DMS153 (cell line): ENCODE data around the gene GPATCH8.

ENCODE experiments used
- DNase-seq: peaks from one replicate; lab custom pipeline; 2025; lab: John Stamatoyannopoulos, UW

GPATCH8 gene

DNA sequence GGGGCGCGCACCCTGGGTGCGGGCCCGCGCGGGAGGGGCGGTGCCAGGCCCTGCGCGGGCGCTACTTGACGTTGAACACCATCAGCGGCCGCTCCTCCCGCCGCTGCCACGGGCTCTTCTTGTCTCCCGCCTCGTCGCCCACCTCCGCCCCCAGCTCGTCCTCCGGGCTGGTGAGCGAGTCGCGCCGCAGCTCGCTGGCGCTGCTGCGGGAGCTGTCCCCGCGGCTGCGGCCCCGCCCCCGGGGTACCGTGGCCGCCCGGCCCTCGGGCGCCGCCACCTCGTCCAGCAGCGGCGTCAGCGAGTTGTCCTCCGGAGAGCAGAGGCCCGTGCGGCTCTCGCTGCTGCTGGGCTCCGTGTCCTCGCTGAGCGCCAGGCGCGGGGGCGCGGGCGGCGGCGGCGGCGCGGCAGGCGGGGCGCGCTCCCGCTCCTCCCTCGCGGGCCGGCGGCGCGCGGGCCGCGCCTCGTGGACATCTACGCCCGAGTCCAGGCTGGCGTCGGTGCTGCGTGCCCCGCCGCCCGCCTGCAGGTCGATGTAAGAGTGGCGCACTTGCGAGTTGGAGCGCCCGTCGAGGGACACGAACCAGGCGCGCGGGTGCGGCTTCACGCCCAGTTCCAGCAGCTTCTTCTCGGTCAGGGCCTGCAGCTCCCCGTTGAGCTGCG, 149.4 kb downstream of the GPATCH8 start:
- no peak for DNase-seq

DNA sequence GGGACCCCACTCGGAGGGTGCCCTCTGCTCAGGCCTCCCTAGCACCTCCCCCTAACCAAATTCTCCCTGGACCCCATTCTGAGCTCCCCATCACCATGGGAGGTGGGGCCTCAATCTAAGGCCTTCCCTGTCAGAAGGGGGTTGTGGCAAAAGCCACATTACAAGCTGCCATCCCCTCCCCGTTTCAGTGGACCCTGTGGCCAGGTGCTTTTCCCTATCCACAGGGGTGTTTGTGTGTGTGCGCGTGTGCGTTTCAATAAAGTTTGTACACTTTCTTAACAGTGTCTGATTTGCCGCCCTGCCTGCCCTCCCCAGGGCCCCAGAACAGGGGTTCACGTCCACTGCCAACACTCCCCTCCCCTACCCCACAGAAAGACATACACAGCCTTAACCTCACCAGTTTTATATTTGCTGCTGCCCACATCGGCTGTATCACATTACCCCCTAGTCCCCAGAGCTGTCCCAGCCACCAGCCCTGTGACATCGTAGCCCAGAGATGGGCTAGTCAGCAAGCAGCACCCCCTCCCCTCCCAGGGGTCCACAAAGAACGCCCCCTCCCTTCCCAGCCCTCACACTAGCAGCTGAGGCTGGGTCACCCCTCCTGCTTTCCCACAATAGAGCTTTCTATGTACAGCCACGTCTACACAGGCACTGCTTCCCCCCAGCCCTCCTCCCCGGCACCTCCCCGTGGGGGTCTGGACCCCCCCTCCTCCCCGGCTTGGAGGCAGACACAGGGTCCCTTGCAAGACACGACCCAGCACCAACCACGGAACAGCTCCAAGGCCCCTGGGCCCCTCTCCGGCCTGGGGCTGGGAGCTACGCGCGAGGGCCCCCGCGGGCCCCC, 150.2 kb downstream of the GPATCH8 start:
- no peak for DNase-seq

DNA sequence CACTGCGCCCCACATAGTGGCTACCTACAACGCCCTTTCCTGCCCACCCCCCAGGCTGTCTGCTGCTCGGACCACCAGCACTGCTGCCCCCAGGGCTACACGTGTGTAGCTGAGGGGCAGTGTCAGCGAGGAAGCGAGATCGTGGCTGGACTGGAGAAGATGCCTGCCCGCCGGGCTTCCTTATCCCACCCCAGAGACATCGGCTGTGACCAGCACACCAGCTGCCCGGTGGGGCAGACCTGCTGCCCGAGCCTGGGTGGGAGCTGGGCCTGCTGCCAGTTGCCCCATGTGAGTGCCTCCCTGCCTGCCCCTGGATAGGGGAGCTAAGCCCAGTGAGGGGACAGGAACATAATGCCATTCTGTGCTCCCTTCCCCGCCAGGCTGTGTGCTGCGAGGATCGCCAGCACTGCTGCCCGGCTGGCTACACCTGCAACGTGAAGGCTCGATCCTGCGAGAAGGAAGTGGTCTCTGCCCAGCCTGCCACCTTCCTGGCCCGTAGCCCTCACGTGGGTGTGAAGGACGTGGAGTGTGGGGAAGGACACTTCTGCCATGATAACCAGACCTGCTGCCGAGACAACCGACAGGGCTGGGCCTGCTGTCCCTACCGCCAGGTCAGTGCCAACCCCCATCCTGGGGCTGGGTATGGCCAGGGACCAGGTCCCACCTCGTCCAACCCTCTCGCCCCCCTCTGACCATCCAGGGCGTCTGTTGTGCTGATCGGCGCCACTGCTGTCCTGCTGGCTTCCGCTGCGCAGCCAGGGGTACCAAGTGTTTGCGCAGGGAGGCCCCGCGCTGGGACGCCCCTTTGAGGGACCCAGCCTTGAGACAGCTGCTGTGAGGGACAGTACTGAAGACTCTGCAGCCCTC, 151.0 kb downstream of the GPATCH8 start:
- DNase-seq = no peak

DNA sequence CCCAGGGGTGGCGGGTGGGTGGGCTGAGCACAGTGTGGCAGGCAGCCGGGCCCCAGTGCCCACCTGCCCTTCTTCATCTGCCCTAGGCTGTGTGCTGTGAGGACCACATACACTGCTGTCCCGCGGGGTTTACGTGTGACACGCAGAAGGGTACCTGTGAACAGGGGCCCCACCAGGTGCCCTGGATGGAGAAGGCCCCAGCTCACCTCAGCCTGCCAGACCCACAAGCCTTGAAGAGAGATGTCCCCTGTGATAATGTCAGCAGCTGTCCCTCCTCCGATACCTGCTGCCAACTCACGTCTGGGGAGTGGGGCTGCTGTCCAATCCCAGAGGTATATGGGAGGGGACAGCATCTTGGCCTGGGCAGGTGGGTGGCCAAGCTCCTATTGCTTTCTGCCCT, 151.7 kb downstream of the GPATCH8 start:
- DNase-seq = no peak

DNA sequence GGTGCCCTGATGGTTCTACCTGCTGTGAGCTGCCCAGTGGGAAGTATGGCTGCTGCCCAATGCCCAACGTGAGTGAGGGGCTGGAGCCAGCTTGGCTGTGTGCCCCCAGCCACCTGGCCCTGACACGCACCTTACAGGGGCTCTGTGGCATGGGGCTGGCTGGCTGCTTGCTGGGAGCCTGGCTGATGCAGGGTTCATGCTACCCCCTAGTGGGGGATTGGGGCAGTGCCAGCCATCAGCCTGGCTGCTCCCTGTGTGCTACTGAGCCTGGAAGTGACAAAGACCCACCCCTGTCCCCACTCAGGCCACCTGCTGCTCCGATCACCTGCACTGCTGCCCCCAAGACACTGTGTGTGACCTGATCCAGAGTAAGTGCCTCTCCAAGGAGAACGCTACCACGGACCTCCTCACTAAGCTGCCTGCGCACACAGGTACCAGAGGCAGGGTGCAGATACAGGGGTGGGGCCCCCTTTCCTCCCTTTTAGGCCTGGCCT, 152.4 kb downstream of the GPATCH8 start:
- no peak for DNase-seq

DNA sequence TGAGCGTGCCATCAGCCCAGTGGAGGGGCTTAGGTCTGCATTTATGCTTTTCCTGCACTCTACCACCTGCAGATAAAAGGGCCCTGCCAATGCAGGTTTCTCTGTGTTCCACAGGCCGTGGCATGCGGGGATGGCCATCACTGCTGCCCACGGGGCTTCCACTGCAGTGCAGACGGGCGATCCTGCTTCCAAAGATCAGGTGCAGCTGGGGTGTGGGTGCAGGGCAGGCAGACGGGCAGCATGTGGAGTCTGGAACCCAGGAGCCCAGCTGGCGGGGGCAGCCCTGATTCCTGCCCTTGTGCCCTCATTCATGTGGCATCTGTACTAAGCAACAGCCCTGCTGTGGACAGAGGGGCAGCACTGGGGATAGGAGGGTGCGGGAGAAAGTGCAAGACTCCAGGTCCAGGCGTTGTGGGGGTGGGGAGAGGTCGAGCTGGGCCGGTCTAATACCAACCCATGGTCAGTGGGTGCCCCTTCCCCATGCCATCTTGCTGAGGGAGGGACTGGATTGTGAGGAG, 153.6 kb downstream of the GPATCH8 start:
- DNase-seq = no peak

DNA sequence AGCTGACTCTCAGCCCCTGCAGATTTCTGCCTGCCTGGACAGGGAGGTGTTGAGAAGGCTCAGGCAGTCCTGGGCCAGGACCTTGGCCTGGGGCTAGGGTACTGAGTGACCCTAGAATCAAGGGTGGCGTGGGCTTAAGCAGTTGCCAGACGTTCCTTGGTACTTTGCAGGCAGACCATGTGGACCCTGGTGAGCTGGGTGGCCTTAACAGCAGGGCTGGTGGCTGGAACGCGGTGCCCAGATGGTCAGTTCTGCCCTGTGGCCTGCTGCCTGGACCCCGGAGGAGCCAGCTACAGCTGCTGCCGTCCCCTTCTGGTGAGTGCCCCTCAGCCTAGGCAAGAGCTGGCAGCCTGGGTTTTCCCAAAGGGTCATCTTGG, 154.2 kb downstream of the GPATCH8 start:
- no peak for DNase-seq

DNA sequence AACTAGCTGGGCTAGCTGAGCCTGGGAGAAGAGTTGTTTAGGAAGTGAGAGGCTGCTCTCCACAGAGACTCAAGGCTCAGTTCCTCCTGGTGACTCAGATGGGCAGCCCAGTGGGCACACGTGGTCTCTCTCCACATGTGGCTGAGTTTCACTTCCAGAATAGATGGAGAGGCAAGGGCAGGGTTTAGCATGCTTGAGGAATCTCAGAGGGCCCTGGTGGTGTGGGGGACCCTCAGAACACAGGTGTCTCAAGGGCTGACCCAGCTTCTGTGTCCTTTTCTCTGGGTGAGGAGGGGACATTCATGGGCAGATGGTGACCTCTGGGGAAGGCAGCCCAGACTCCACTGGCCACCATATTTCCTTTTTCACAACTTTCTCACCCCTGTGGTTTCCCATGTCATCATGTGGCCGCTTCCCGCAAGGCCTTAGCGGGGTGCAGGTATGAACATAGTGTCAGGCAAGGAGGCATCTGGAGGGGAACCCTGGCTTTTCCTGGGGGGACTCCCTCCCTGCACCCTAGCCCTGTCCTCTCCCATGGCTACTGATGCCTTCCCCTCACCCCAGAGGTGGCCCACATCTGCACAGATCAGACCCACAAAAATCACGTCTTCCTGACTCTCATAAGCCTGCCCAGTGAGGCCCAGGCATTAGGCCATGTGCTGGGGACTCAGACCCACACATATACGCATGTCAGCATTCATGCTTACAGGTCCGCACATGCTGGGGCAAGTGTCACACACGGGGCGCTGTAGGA, 154.8 kb downstream of the GPATCH8 start:
- DNase-seq = no peak
